Hair follicular keratinocyte (primary cell): ENCODE data around the gene SLC25A15. TPM values are rescaled to one million over a fixed set of nuclear protein-coding genes. Genes with fewer than 3 reads are reported as not detected.

Experiments
- total RNA-seq: library from RNA; depleted of rRNA; stranded (reverse); fragments of >200 nt; gene quantifications from 2 replicates; pipeline ENCODE4 v1.2.3, GENCODE V29; 2015

The SLC25A15 gene
- 18.1 and 21.6 TPM in 2 replicates for total RNA-seq

DNA sequence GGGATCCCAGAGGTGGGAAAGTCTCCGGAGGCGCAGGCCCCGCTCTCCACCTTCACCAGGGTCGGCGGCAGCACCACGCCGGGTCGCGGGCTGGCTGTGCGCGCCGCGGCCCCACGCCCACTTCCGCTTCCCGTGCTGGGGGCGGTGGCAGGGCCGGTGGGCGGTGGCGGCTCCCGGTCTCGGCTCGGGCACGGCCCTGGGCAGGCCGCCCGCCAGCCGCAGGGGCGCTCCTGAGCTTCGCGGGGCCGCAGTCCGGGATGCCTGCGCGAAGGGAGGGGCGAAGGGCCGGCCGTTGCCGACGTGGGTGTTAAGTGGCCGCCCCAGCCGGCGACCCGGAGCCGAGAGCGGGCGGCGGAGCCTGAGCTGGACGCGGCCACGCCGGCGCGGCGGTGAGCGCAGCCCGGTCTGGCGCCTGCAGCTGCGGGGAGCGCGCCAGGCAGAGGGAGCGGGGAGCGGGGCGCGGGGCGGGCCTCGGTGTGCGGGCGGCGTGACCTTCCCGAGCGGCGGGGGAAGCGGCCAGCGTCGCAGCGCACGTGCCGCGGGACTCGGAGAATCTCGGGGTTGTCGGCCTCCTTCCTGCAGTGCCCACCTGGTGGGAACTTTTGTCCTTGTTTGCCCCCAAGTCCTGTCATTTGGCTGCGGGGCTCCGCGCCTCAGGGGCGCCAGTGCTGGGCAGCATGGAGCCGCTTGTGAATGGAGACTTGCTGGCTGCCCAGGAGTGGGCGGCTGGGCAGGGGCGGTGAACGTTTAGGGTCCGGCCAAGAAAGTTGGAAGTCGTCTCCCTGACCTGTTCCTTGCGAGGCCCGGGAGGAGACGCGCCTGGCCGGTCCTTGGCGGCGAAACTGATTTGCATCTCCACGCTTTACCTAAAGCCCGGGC, at the start of gene SLC25A15:
Gene SLC25A15 (plus strand): TSS at position 337 of the 879 bp plus-strand sequence. CDS start 3,616 bp downstream, outside the sequence.

GRCh38 chr13:40770934-40771618, 18.3 kb upstream of the SLC25A15 start, which contains the start of gene MRPS31:
MRPS31 (minus strand) TSS chr13:40771190; CDS start chr13:40771136, 54 bp downstream.

Other genes with a start within 250 kb of the SLC25A15 start
- 3.4 and 5.4 TPM in 2 replicates for gene FOXO1, start 123.0 kb upstream of the SLC25A15 start, total RNA-seq
- 19.4 and 24.8 TPM in 2 replicates for gene MRPS31, start 18.4 kb upstream of the SLC25A15 start, total RNA-seq
- gene ELF1, start 229.7 kb downstream of the SLC25A15 start, total RNA-seq = 20.2 and 30.8 TPM in 2 replicates